ENCODE data around the gene SOX1.

DNA sequence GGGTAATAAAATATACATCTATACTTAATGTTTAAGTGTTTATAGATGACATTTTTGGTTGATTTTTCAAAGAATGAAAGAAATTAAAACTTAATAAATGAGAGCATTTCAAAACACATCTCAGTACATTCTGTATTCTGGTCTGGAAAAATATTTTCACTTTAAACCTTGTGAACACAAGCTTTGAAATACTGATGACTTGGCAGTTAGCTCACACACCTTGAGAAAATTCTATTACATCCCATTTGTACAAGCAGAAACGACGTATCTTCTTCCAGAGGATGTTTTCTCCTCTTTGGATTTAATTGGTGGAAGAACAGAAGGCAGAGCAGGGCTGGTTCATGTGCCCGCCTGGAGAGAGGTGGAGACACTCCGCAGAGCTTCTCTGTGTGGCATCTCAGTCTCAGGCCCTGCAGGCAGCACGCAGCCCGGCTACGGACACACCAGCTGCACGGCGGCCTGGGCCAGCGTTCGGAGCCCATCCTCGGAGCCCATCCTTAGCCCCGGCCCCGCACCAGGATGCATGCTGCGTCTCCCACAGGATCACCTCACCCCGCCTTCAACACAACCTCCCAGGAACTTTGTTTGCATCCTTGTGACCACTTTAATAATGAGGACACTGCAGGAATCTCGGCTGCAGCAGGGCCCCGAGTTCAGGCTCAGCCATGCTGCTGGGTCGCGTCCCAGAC, 48.6 kb downstream of the SOX1 start:
- TF ChIP-seq, protein P1, sequence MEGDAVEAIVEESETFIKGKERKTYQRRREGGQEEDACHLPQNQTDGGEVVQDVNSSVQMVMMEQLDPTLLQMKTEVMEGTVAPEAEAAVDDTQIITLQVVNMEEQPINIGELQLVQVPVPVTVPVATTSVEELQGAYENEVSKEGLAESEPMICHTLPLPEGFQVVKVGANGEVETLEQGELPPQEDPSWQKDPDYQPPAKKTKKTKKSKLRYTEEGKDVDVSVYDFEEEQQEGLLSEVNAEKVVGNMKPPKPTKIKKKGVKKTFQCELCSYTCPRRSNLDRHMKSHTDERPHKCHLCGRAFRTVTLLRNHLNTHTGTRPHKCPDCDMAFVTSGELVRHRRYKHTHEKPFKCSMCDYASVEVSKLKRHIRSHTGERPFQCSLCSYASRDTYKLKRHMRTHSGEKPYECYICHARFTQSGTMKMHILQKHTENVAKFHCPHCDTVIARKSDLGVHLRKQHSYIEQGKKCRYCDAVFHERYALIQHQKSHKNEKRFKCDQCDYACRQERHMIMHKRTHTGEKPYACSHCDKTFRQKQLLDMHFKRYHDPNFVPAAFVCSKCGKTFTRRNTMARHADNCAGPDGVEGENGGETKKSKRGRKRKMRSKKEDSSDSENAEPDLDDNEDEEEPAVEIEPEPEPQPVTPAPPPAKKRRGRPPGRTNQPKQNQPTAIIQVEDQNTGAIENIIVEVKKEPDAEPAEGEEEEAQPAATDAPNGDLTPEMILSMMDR (IDR thresholded peaks at IDR 0.05; ENCODE audit: low read length) = no peak
- no peak for TF ChIP-seq EZH2 (IDR thresholded peaks at IDR 0.05; ENCODE audit: borderline replicate concordance, low read length)
